Heart right ventricle (tissue), 16 donors: ENCODE results near the gene STMND1. TPM values are rescaled to one million over a fixed set of nuclear protein-coding genes. Genes with fewer than 3 reads are reported as not detected.

Source experiments
- ATAC-seq, 8 donors: fragments of 200-7000 bp; cut with Tn5 transposase; one replicate each; pipeline ENCODE4 v1.9.1; 2020; ENCODE audit warnings: mild to moderate bottlenecking in 8 of 8, moderate library complexity in 8 of 8, moderate number of reproducible peaks in 1 of 8
- DNase-seq, 2 donors: peaks; one replicate each; pipeline ENCODE4 v3.0.0-alpha.2; 2020
- H3K27ac ChIP-seq, 10 donors: fragments of 200-600 bp; sonication (generic) in 2 of 10; one replicate each; pipeline versions ENCODE4 v1.5.0 to v1.8.0; 2020 to 2022; ENCODE audit warnings: mild to moderate bottlenecking in 3 of 10
- H3K27me3 ChIP-seq, 7 donors: fragments of 200-600 bp; one replicate each; pipeline ENCODE4 v1.8.0; 2021 to 2022; ENCODE audit warnings: mild to moderate bottlenecking in 2 of 7
- H3K36me3 ChIP-seq, 9 donors: fragments of 200-600 bp; sonication (generic) in 1 of 9; one replicate each; pipeline versions ENCODE4 v1.5.0 to v1.8.0; 2020 to 2022; ENCODE audit warnings: mild to moderate bottlenecking in 2 of 9
- H3K4me1 ChIP-seq, 9 donors: fragments of 200-600 bp; sonication (generic) in 1 of 9; one replicate each; pipeline versions ENCODE4 v1.5.0 to v1.8.0; 2020 to 2022; ENCODE audit warnings: mild to moderate bottlenecking in 4 of 9
- H3K4me3 ChIP-seq, 10 donors: fragments of 200-600 bp; sonication (generic) in 2 of 10; one replicate each; pipeline versions ENCODE4 v1.5.0 to v1.8.0; 2020 to 2022; ENCODE audit warnings: mild to moderate bottlenecking in 7 of 10, moderate library complexity in 2 of 10
- H3K9me3 ChIP-seq, 11 donors: fragments of 200-600 bp in 10 of 11; sonication (generic) in 2 of 11; one replicate each; pipeline versions ENCODE4 v1.5.0 to v1.8.0; 2013 to 2022; ENCODE audit warnings: mild to moderate bottlenecking in 2 of 11, control low read depth in 1 of 11, moderate library complexity in 1 of 11
- CTCF ChIP-seq, 9 donors: fragments of 200-600 bp; sonication (generic) in 2 of 9; IDR thresholded peaks; one replicate each; pipeline versions ENCODE4 v1.5.0 to v1.8.0; 2021 to 2022; ENCODE audit warnings: antibody characterized with exemption in 9 of 9, mild to moderate bottlenecking in 5 of 9, moderate library complexity in 1 of 9
- WGBS, 2 donors: extraction: QIAGEN DNeasy Blood & Tissue Kit; methylation state at CpG; one replicate each; pipeline ENCODE4 v1.1.7; 2013; ENCODE audit warnings: inconsistent platforms in 1 of 2; 5-methylcytosine and 5-hydroxymethylcytosine counted together
- intact Hi-C, 10 donors: fragments of 100-400 bp; cut with DNase I; formaldehyde crosslinking; loops; one replicate each; pipeline versions ENCODE4 v1.11.1 to v1.14.2; 2022
- polyA plus RNA-seq, 2 donors: library from polyadenylated mRNA; stranded (reverse); fragments of 200-250 nt; gene quantifications; one replicate each; pipeline ENCODE4 v1.2.3, GENCODE V29; 2013
- total RNA-seq, 10 donors: library from RNA; stranded (reverse); fragmentation: NEBNext Ultra II Directional in 3 of 10; extraction: Animal tissue kit (Norgen Biotek cat#: 25700) in 3 of 10; gene quantifications; one replicate each; pipeline versions ENCODE4 v1.2.1 to v1.2.4, GENCODE V29; 2021 to 2023
- donor health status: Arrhythmogenic right ventricular cardiomyopathy.
- donor health status: ischemic (EF 13 %, LVEDD 7.1; RV severe dilation, severe dysfunction).
- donor health status: healthy with polysubstance abuse.
- donor health status: DM: no; HTN: yes; CAD: no.
- donor health status: DM: no; HTN: no; CAD: no.
- donor health status: ischemic (EF 25% LVEDD 6.9; RV normal size, moderate dysfunction).
- donor health status: ischemic (EF 25% LVEDD 5.7; RV mildly dilated, moderate dysfunction).
- donor health status: healthy.
- donor health status: DM: yes; HTN: yes; CAD: no.
- donor health status: Ischemic cardiomyopathy.
- donor health status: ischemic (EF 35%, LVEDD 5.7; RV mildly dilated, moderate dysfunction).
- donor health status: nonischemic (EF 11% LVEDD 7.7; RV severe dilation, severe dysfunction).
- donor health status: DM: yes; HTN: yes; CAD: no.
- donor health status: PGD.
- donor health status: ischemic (EF 29% LVEDD 5.4; RV normal size, mild dysfunction).
- donor health status: nonischemic (EF 23%, LVEDD 6.1; RV moderate dilation, normal function).

The STMND1 gene
- total and polyA plus RNA-seq, 12 donors = not detected

DNA sequence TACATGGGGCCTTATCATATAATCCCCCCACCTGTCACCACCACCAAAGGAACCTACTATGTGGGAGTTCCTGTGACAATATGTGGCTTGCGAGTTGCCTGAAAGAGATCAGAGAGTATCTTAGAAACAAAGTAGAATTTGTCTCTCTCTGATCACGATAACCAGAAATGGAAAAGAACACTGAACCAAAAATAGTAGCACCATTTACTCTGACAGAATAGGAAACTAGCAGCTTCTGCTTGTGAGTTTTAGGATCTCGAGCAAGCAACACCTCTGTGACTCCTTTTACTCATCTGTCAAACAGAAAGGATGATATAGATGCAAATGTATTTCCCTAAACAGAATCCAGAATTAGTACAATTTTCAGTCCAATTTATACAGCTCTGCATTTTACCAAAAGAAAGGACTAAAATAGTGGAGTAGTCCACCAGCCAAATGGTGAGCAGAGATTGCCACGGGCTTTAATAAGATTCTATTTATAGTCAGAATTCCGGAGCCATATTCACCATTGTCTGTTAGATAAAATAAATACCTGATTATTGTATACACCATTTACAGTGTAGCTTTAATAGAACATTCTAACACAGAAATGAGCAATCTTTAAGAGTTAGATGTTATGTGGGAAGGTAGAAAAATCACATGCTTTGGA, 19.9 kb upstream of the STMND1 start:
- peaks cover 0 to 6% (median 0%) of the 10 kb centered on the region in 11 donors for H3K9me3 ChIP-seq
- H3K4me3 ChIP-seq = no peak overlapping the region
- peaks cover 0 to 13% (median 0%) of the 10 kb centered on the region in 9 donors for H3K4me1 ChIP-seq
- peaks cover 0 to 5% (median 0%) of the 10 kb centered on the region in 7 donors for H3K27me3 ChIP-seq
- intact Hi-C loops = loop anchor here in 6 of 10 donors (10.0 kb wide), 5 partner anchors 117 to 747 kb away; partner anchors contain the start of gene ATXN1 (in 3 of the 6)
- DNase-seq (no peak), ATAC-seq (peak in 3 of 8 donors; percentile 42 to 70 (median 54))
- TF ChIP-seq CTCF (IDR thresholded peaks at IDR 0.05) = no peak
- 33 to 38% methylated on average over 5 of the region's 5 CpGs for WGBS, 2 donors
- no peaks in the 10 kb centered on the region for H3K36me3 ChIP-seq
- peak overlapping the region in 5 of 10 donors; percentile 35 to 54 (median 37) for H3K27ac ChIP-seq

- H3K4me3 ChIP-seq = no peak overlapping the region
- no peaks in the 10 kb centered on the region for H3K36me3 ChIP-seq
- no peak overlapping the region for H3K27ac ChIP-seq
- ATAC-seq (no peak), DNase-seq (no peak)
- 84 to 85% methylated on average over 3 of the region's 3 CpGs for WGBS, 2 donors
- H3K9me3 ChIP-seq = peaks cover 0 to 4% (median 0%) of the 10 kb centered on the region in 11 donors
- H3K27me3 ChIP-seq = peaks cover 0 to 9% (median 0%) of the 10 kb centered on the region in 7 donors
- intact Hi-C loops = loop anchor here in 6 of 10 donors (10.0 kb wide), 5 partner anchors 119 to 749 kb away; partner anchors contain the start of gene ATXN1 (in 3 of the 6)
- H3K4me1 ChIP-seq = peaks cover 0 to 13% (median 0%) of the 10 kb centered on the region in 9 donors
- TF ChIP-seq CTCF (IDR thresholded peaks at IDR 0.05) = no peak
Measured at GRCh38 chr6:17083397-17083796, 18.5 kb upstream of the STMND1 start.

- WGBS, 2 donors = 35% methylated on average over 11 of the region's 11 CpGs
- Histone ChIP-seq H3K9me3 (peaks cover 0 to 13% (median 0%) of the 10 kb centered on the region in 11 donors), H3K27ac (no peak overlapping the region), H3K4me1 (peaks cover 0 to 11% (median 0%) of the 10 kb centered on the region in 9 donors), H3K4me3 (no peak overlapping the region), H3K36me3 (no peaks in the 10 kb centered on the region), H3K27me3 (peaks cover 0 to 9% (median 0%) of the 10 kb centered on the region in 7 donors)
- ATAC-seq (peak; percentile 49 to 86 (median 74)), DNase-seq (peak in 1 of 2 donors; percentile 64)
- intact Hi-C loops = loop anchor here in 9 of 10 donors (1.0 to 10.0 kb wide), 9 partner anchors 122 to 754 kb away; partner anchors contain the start of gene ATXN1 (in 4 of the 9)
- peak; percentile 41 to 78 (median 71) for TF ChIP-seq CTCF (IDR thresholded peaks at IDR 0.05)
Measured at GRCh38 chr6:17086469-17086868, 15.4 kb upstream of the STMND1 start.

GRCh38 chr6:17088091-17088611, 13.7 kb upstream of the STMND1 start:
- no peak for TF ChIP-seq CTCF (IDR thresholded peaks at IDR 0.05)
- no peak for DNase-seq
- no peak overlapping the region for H3K27ac ChIP-seq
- 86 to 97% methylated on average over 4 of the region's 4 CpGs for WGBS, 2 donors
- no peaks in the 10 kb centered on the region for H3K36me3 ChIP-seq
- H3K9me3 ChIP-seq = peaks cover 0 to 13% (median 0%) of the 10 kb centered on the region in 11 donors
- no peak overlapping the region for H3K4me3 ChIP-seq
- H3K27me3 ChIP-seq = peaks cover 0 to 9% (median 0%) of the 10 kb centered on the region in 7 donors
- H3K4me1 ChIP-seq = peaks cover 0 to 5% (median 0%) of the 10 kb centered on the region in 9 donors
- ATAC-seq = no peak
- intact Hi-C loops = loop anchor here in 8 of 10 donors (5.0 to 10.0 kb wide), 8 partner anchors 123 to 756 kb away; partner anchors contain the start of gene ATXN1 (in 4 of the 8)
